Kidney epithelial cell (primary cell): ENCODE results near the gene SOD1. TPM values are rescaled to one million over a fixed set of nuclear protein-coding genes. Genes with fewer than 3 reads are reported as not detected.

ENCODE experiments used
- DNase-seq: peaks from one replicate; pipeline ENCODE4 v3.0.0-alpha.2; 2010; ENCODE audit warnings: low read depth
- H3K27me3 ChIP-seq: 2 replicates; pipeline ENCODE4 v1.6.0; 2011; ENCODE audit warnings: low read length; ENCODE audit not compliant: control insufficient read depth, insufficient read depth
- H3K36me3 ChIP-seq: 2 replicates; pipeline ENCODE4 v1.5.1; 2011; ENCODE audit warnings: low read length; ENCODE audit not compliant: control insufficient read depth, insufficient read depth
- H3K4me3 ChIP-seq: 2 replicates; pipeline ENCODE4 v1.5.1; 2011; ENCODE audit warnings: low read depth, mild to moderate bottlenecking, control low read depth, low read length
- CTCF ChIP-seq: IDR thresholded peaks from 2 replicates; pipeline ENCODE4 v1.5.1; 2011; ENCODE audit warnings: mild to moderate bottlenecking, moderate library complexity, low read length, control low read depth, inconsistent platforms; ENCODE audit not compliant: insufficient read depth, poor library complexity, severe bottlenecking
- total RNA-seq: library from RNA; depleted of rRNA; stranded (reverse); fragments of >200 nt; gene quantifications from 2 replicates; pipeline ENCODE4 v1.2.3, GENCODE V29; 2015

Gene SOD1
- total RNA-seq, 1 donor from 2014 or later, result 121 TPM

GRCh38 chr21:31706562-31706961, 47.1 kb downstream of the SOD1 start:
- H3K36me3 ChIP-seq, result no peaks in the 10 kb centered on the region
- H3K4me3 ChIP-seq, result no peak overlapping the region
- no peak for TF ChIP-seq CTCF
- DNase-seq, result no peak
- no peaks in the 10 kb centered on the region for H3K27me3 ChIP-seq

GRCh38 chr21:31707499-31707898, 48.0 kb downstream of the SOD1 start:
- H3K36me3 ChIP-seq, result no peaks in the 10 kb centered on the region
- H3K27me3 ChIP-seq, result no peaks in the 10 kb centered on the region
- TF ChIP-seq CTCF, result no peak
- no peak for DNase-seq
- H3K4me3 ChIP-seq, result no peak overlapping the region

GRCh38 chr21:31708541-31708940, 49.0 kb downstream of the SOD1 start:
- Histone ChIP-seq H3K36me3 (no peaks in the 10 kb centered on the region), H3K4me3 (no peak overlapping the region), H3K27me3 (no peaks in the 10 kb centered on the region)
- no peak for DNase-seq
- no peak for TF ChIP-seq CTCF

- TF ChIP-seq CTCF, result no peak
- Histone ChIP-seq H3K4me3 (no peak overlapping the region), H3K36me3 (no peaks in the 10 kb centered on the region), H3K27me3 (no peaks in the 10 kb centered on the region)
- DNase-seq, result no peak
Measured at GRCh38 chr21:31710586-31710985, 51.1 kb downstream of the SOD1 start.

GRCh38 chr21:31711326-31711725, 51.8 kb downstream of the SOD1 start:
- no peak for DNase-seq
- TF ChIP-seq CTCF, result no peak
- no peaks in the 10 kb centered on the region for H3K36me3 ChIP-seq
- H3K27me3 ChIP-seq, result no peaks in the 10 kb centered on the region
- no peak overlapping the region for H3K4me3 ChIP-seq

- Histone ChIP-seq H3K36me3 (no peaks in the 10 kb centered on the region), H3K4me3 (no peak overlapping the region), H3K27me3 (no peaks in the 10 kb centered on the region)
- no peak for TF ChIP-seq CTCF
- DNase-seq, result no peak
Measured at GRCh38 chr21:31711745-31712285, 52.3 kb downstream of the SOD1 start.
